GM21717 (cell line): Measurements from ENCODE around the gene PIGN.

Source experiments
- ATAC-seq: cut with Tn5 transposase; IDR thresholded peaks from one replicate; pipeline ENCODE4 v1.9.1; 2021; ENCODE audit warnings: mild to moderate bottlenecking, moderate library complexity; ENCODE audit not compliant: unreplicated experiment

Gene PIGN

GRCh38 chr18:62186774-62187542 lies at the start of gene PIGN, which contains the start of gene RELCH:
Gene PIGN, minus strand, starts transcription at chr18:62187056. Its CDS starts 25,703 bp downstream, at chr18:62161353.
Gene RELCH, plus strand, starts transcription at chr18:62187255. Its CDS starts 251 bp downstream, at chr18:62187506.
- peak; percentile 92 for ATAC-seq

- ATAC-seq = no peak
Measured at GRCh38 chr18:62236252-62236651, 49.4 kb upstream of the PIGN start.

- no peak for ATAC-seq
Measured at GRCh38 chr18:62226047-62226446, 39.2 kb upstream of the PIGN start.

GRCh38 chr18:62224229-62224628 lies 37.4 kb upstream of the PIGN start:
- ATAC-seq = no peak

- ATAC-seq = no peak
Measured at GRCh38 chr18:62214790-62215189, 27.9 kb upstream of the PIGN start.

GRCh38 chr18:62211325-62211828 lies 24.5 kb upstream of the PIGN start:
- no peak for ATAC-seq

- ATAC-seq = no peak
Measured at GRCh38 chr18:62210138-62210537, 23.3 kb upstream of the PIGN start.

- ATAC-seq = no peak
Measured at GRCh38 chr18:62209046-62209445, 22.2 kb upstream of the PIGN start.

- no peak for ATAC-seq
Measured at GRCh38 chr18:62206593-62206992, 19.7 kb upstream of the PIGN start.

GRCh38 chr18:62205824-62206223 lies 19.0 kb upstream of the PIGN start:
- no peak for ATAC-seq

GRCh38 chr18:62201870-62202269 lies 15.0 kb upstream of the PIGN start:
- no peak for ATAC-seq

- ATAC-seq = no peak
Measured at GRCh38 chr18:62200121-62200914, 13.5 kb upstream of the PIGN start.

- no peak for ATAC-seq
Measured at GRCh38 chr18:62199629-62200028, 12.8 kb upstream of the PIGN start.

- ATAC-seq = no peak
Measured at GRCh38 chr18:62198259-62198658, 11.4 kb upstream of the PIGN start.

- no peak for ATAC-seq
Measured at GRCh38 chr18:62196980-62197379, 10.1 kb upstream of the PIGN start.

- no peak for ATAC-seq
Measured at GRCh38 chr18:62196079-62196478, 9.2 kb upstream of the PIGN start.

- ATAC-seq = no peak
Measured at GRCh38 chr18:62189208-62189607, 2.4 kb upstream of the PIGN start.

- ATAC-seq = peak; percentile 4
Measured at GRCh38 chr18:62187543-62188510, 971 bp upstream of the PIGN start.

GRCh38 chr18:62186499-62186773 lies 420 bp downstream of the PIGN start:
- ATAC-seq = peak; percentile 12

- no peak for ATAC-seq
Measured at GRCh38 chr18:62183578-62184195, 3.2 kb downstream of the PIGN start.
